Neural progenitor cell (in vitro differentiated cells): Measurements from ENCODE around the gene ZPR1. TPM values are rescaled to one million over a fixed set of nuclear protein-coding genes. Genes with fewer than 3 reads are reported as not detected.
"Not testable (repeated sequence)": the region's sequence is repeated elsewhere in the genome, so short reads cannot be mapped to it uniquely, and the experiment has no call there.

Experiments
- DNase-seq: peaks from one replicate; pipeline ENCODE4 v3.0.0-alpha.2; 2016; ENCODE audit warnings: low spot score
- H2AFZ ChIP-seq: fragments of 200-600 bp; sonication (generic); replicated peaks from 2 replicates; pipeline ENCODE4 v1.6.1; 2016; ENCODE audit warnings: antibody characterized with exemption
- H3F3A ChIP-seq: fragments of 200-600 bp; sonication (generic); 2 replicates; pipeline ENCODE4 v1.6.1; 2016; ENCODE audit warnings: antibody characterized with exemption, low read depth
- H3K27ac ChIP-seq: fragments of 200-600 bp; sonication (generic); 2 replicates; pipeline ENCODE4 v1.5.1; 2016; ENCODE audit warnings: mild to moderate bottlenecking
- H3K27me3 ChIP-seq: fragments of 200-600 bp; sonication (generic); 2 replicates; pipeline ENCODE4 v1.6.1; 2016; ENCODE audit warnings: mild to moderate bottlenecking, moderate library complexity
- H3K36me3 ChIP-seq: fragments of 200-600 bp; sonication (generic); 2 replicates; pipeline ENCODE4 v1.5.1; 2016
- H3K4me1 ChIP-seq: fragments of 200-600 bp; sonication (generic); 2 replicates; pipeline ENCODE4 v1.6.1; 2016; ENCODE audit warnings: mixed run types
- H3K4me2 ChIP-seq: fragments of 200-600 bp; sonication (generic); 2 replicates; pipeline ENCODE4 v1.6.1; 2016
- H3K4me3 ChIP-seq: fragments of 200-600 bp; sonication (generic); 2 replicates; pipeline ENCODE4 v1.5.1; 2016
- H3K79me2 ChIP-seq: fragments of 200-600 bp; sonication (generic); 2 replicates; pipeline ENCODE4 v1.6.1; 2016; ENCODE audit warnings: low read depth
- H3K9ac ChIP-seq: fragments of 200-600 bp; sonication (generic); 2 replicates; pipeline ENCODE4 v1.6.1; 2016
- H3K9me3 ChIP-seq: fragments of 200-600 bp; sonication (generic); 2 replicates; pipeline ENCODE4 v1.5.1; 2016; ENCODE audit warnings: low read depth
- H4K20me1 ChIP-seq: fragments of 200-600 bp; sonication (generic); 2 replicates; pipeline ENCODE4 v1.6.1; 2016; ENCODE audit warnings: low read depth
- H3K27ac Mint-ChIP-seq: 3 replicates; pipeline ENCODE4 v1.8.0; 2021; ENCODE audit warnings: mixed read lengths
- H3K27me3 Mint-ChIP-seq: 2 replicates; pipeline ENCODE4 v1.8.0; 2022; ENCODE audit warnings: low read depth, mild to moderate bottlenecking, inconsistent platforms, moderate library complexity, mixed read lengths; ENCODE audit not compliant: insufficient read depth
- H3K36me3 Mint-ChIP-seq: 3 replicates; pipeline ENCODE4 v1.8.0; 2021; ENCODE audit warnings: mixed read lengths
- H3K4me1 Mint-ChIP-seq: 3 replicates; pipeline ENCODE4 v1.8.0; 2021; ENCODE audit warnings: mixed read lengths
- H3K4me3 Mint-ChIP-seq: 3 replicates; pipeline ENCODE4 v1.8.0; 2021; ENCODE audit warnings: mild to moderate bottlenecking, moderate library complexity, mixed read lengths
- H3K9me3 Mint-ChIP-seq: 3 replicates; pipeline ENCODE4 v1.8.0; 2020; ENCODE audit warnings: mixed read lengths
- EZH2 ChIP-seq: fragments of 200-600 bp; sonication (generic); IDR thresholded peaks from 2 replicates; pipeline ENCODE4 v1.6.1; 2017; ENCODE audit warnings: antibody characterized with exemption, mild to moderate bottlenecking, moderate library complexity
- EZH2phosphoT487 ChIP-seq: fragments of 200-600 bp; sonication (generic); IDR thresholded peaks from 2 replicates; pipeline ENCODE4 v1.6.1; 2017; ENCODE audit warnings: antibody characterized with exemption
- total RNA-seq: library from RNA; depleted of rRNA; stranded (reverse); fragments of >200 nt; gene quantifications from 2 replicates; pipeline ENCODE4 v1.2.3, GENCODE V29; 2015; ENCODE audit warnings: low replicate concordance
- TF ChIP-seq, protein P1 (sequence below): fragments of 200-600 bp; sonication (generic); IDR thresholded peaks from 2 replicates; pipeline ENCODE4 v1.5.1; 2017; ENCODE audit warnings: antibody characterized with exemption, mild to moderate bottlenecking

The ZPR1 gene
- total RNA-seq, 1 donor from 2014 or later, result 38.5 TPM

DNA sequence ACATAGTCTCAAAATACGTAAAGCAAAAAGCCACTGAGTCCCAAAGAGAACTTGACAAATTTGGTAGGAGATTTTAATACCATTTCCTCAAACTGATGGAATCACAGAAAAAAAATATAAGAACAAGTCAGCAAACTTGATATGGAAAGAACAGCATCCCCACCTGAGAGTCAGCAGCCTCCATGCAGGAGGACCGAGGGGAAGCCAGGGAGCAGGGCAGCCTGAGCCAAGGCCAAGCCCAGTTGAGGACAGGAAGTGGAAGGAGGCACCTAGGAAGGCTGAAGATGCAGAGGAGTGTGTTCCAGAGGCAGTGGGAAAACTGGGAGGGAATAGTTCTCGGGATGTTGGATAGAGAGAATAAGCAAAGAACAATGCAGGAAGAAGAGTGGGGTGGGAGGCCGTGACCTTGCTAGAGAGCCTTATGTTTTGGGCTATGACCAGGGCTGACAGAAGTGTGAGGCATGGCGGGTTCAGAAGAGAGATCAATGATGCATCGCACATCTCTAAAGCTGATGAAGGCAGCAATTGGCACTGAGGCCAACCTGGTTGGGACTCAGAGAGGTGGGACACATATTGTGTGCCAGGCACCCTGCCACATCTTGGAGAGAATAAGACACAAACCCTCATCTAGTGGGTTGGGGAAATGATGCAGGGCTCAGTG is 19.9 kb upstream of the ZPR1 start:
- Histone ChIP-seq H3K4me3 (no peak overlapping the region), H3K36me3 (no peaks in the 10 kb centered on the region), H3K9me3 (no peaks in the 10 kb centered on the region), H3K4me2 (no peak overlapping the region), H3K27me3 (no peaks in the 10 kb centered on the region), H3K4me1 (no peaks in the 10 kb centered on the region), H3K79me2 (no peaks in the 10 kb centered on the region), H2AFZ (no peak overlapping the region), H3K9ac (no peak overlapping the region), H3K27ac (no peak overlapping the region), H4K20me1 (no peaks in the 10 kb centered on the region), H3F3A (no peaks in the 10 kb centered on the region)
- DNase-seq, result no peak
- H3K4me1 Mint-ChIP-seq, result no peaks in the 10 kb centered on the region
- H3K9me3 Mint-ChIP-seq, result no peaks in the 10 kb centered on the region
- H3K27ac Mint-ChIP-seq, result no peak overlapping the region
- H3K36me3 Mint-ChIP-seq, result no peaks in the 10 kb centered on the region
- TF ChIP-seq, protein P1, sequence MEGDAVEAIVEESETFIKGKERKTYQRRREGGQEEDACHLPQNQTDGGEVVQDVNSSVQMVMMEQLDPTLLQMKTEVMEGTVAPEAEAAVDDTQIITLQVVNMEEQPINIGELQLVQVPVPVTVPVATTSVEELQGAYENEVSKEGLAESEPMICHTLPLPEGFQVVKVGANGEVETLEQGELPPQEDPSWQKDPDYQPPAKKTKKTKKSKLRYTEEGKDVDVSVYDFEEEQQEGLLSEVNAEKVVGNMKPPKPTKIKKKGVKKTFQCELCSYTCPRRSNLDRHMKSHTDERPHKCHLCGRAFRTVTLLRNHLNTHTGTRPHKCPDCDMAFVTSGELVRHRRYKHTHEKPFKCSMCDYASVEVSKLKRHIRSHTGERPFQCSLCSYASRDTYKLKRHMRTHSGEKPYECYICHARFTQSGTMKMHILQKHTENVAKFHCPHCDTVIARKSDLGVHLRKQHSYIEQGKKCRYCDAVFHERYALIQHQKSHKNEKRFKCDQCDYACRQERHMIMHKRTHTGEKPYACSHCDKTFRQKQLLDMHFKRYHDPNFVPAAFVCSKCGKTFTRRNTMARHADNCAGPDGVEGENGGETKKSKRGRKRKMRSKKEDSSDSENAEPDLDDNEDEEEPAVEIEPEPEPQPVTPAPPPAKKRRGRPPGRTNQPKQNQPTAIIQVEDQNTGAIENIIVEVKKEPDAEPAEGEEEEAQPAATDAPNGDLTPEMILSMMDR, result no peak
- no peak for TF ChIP-seq EZH2
- no peak for TF ChIP-seq EZH2phosphoT487
- H3K4me3 Mint-ChIP-seq, result no peak overlapping the region
- peaks cover 8% of the 10 kb centered on the region for H3K27me3 Mint-ChIP-seq

DNA sequence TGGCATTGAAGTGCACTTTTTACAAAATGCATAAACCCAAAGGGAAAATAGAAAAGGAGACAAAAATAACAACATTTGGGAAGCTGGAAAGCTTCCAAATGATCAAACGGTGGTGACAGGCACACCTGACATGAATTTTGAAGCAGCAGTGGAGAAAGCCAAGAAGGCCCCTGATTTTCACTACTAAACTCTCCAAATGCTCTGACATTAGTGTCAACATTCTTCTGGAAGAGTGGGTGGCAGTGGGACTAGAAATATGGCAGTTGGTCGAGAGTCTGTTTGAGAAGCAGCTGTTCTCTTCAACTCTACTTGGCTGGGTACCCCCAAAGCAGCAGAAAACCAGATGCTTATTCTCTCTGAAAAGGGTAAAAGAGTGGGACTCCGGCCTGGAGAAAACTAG is 16.2 kb upstream of the ZPR1 start:
- TF ChIP-seq, protein P1, result no peak
- TF ChIP-seq EZH2phosphoT487, result no peak
- TF ChIP-seq EZH2, result no peak
- H3K27me3 ChIP-seq, result no peaks in the 10 kb centered on the region
- Mint-ChIP-seq H3K27ac (no peak overlapping the region), H3K9me3 (no peaks in the 10 kb centered on the region), H3K27me3 (peaks cover 6% of the 10 kb centered on the region), H3K4me3 (no peak overlapping the region), H3K36me3 (no peaks in the 10 kb centered on the region), H3K4me1 (no peaks in the 10 kb centered on the region)
- H3K36me3 ChIP-seq, result no peaks in the 10 kb centered on the region
- no peak for DNase-seq
- no peaks in the 10 kb centered on the region for H3K79me2 ChIP-seq
- H3F3A ChIP-seq, result no peaks in the 10 kb centered on the region
- H3K4me1 ChIP-seq, result no peaks in the 10 kb centered on the region
- H3K27ac ChIP-seq, result no peak overlapping the region
- H2AFZ ChIP-seq, result no peak overlapping the region
- H3K4me2 ChIP-seq, result no peak overlapping the region
- H3K4me3 ChIP-seq, result no peak overlapping the region
- H3K9me3 ChIP-seq, result no peaks in the 10 kb centered on the region
- H4K20me1 ChIP-seq, result no peaks in the 10 kb centered on the region
- H3K9ac ChIP-seq, result no peak overlapping the region

DNA sequence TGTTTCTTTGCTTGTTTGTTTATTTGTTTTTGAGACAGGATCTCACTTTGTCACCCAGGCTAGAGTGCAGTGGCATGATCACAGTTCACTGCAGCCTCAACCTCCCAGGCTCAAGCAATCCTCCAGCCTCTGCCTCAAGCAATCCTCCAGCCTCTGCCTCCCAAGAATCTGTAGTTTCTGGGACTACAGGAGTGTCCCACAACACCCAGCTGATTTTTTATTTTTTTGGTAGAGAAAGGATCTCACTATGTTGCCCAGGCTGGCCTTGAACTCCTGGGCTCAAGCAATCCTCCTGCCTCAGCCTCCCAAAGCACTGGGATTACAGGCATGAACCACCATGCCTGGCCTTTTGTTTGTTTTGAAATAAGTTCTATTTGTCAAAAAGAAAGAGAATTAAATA is 13.8 kb upstream of the ZPR1 start:
- not testable (repeated sequence) for H3K36me3 Mint-ChIP-seq, H3K9me3 ChIP-seq, H3K27ac ChIP-seq, H3K27me3 ChIP-seq, H3K4me3 Mint-ChIP-seq, H3K36me3 ChIP-seq, H3K4me2 ChIP-seq, H3K9ac ChIP-seq, H2AFZ ChIP-seq, H4K20me1 ChIP-seq, H3K4me1 Mint-ChIP-seq, H3K79me2 ChIP-seq, H3F3A ChIP-seq, H3K4me1 ChIP-seq, H3K4me3 ChIP-seq, H3K27me3 Mint-ChIP-seq, DNase-seq, H3K9me3 Mint-ChIP-seq, H3K27ac Mint-ChIP-seq

DNA sequence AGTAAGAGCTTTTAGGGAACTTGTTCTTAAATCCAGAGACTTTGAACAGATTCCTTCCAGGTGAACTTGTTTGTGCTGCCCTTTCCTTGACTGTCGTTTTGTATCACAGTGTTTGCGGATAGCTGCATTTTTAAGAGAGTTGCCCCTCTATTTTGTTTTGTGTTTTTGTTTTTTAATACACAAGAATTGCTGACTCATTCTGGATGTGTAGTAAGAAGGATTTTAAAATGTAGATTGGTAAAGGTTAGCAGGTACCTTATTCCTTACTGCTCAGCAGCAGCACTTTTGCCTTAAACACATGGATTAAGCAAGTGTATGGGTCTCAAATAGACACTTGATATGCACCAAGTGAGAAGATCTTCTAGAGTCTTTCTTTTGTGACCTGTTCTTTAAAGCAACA is 12.8 kb upstream of the ZPR1 start:
- H3K4me3 ChIP-seq, result no peak overlapping the region
- H2AFZ ChIP-seq, result no peak overlapping the region
- H3K27me3 ChIP-seq, result no peaks in the 10 kb centered on the region
- peaks cover 4% of the 10 kb centered on the region for H3K9me3 Mint-ChIP-seq
- H3K79me2 ChIP-seq, result no peaks in the 10 kb centered on the region
- no peak for TF ChIP-seq EZH2
- no peak for TF ChIP-seq EZH2phosphoT487
- TF ChIP-seq, protein P1, result no peak
- DNase-seq, result no peak
- H4K20me1 ChIP-seq, result no peaks in the 10 kb centered on the region
- H3K27me3 Mint-ChIP-seq, result no peaks in the 10 kb centered on the region
- H3K27ac Mint-ChIP-seq, result no peak overlapping the region
- H3K9ac ChIP-seq, result no peak overlapping the region
- no peaks in the 10 kb centered on the region for H3K4me1 ChIP-seq
- no peak overlapping the region for H3K4me2 ChIP-seq
- no peaks in the 10 kb centered on the region for H3K9me3 ChIP-seq
- no peaks in the 10 kb centered on the region for H3F3A ChIP-seq
- no peaks in the 10 kb centered on the region for H3K36me3 Mint-ChIP-seq
- H3K4me3 Mint-ChIP-seq, result no peak overlapping the region
- H3K36me3 ChIP-seq, result no peaks in the 10 kb centered on the region
- H3K27ac ChIP-seq, result no peak overlapping the region
- no peaks in the 10 kb centered on the region for H3K4me1 Mint-ChIP-seq
